ENCODE data around the gene GDNF.
"Not testable (repeated sequence)": the region's sequence is repeated elsewhere in the genome, so short reads cannot be mapped to it uniquely, and the experiment has no call there.

Gene GDNF

GRCh38 chr5:37815913-37816312, 23.9 kb downstream of the GDNF start:
- no peak for DNase-seq (ENCODE audit: low read depth in 2 of 2)

- no peak for DNase-seq (ENCODE audit: low read depth in 2 of 2)
Observed at GRCh38 chr5:37814699-37815098, 25.1 kb downstream of the GDNF start.

- no peak for DNase-seq (ENCODE audit: low read depth in 2 of 2)
Observed at GRCh38 chr5:37812365-37812764, 27.5 kb downstream of the GDNF start.

DNA sequence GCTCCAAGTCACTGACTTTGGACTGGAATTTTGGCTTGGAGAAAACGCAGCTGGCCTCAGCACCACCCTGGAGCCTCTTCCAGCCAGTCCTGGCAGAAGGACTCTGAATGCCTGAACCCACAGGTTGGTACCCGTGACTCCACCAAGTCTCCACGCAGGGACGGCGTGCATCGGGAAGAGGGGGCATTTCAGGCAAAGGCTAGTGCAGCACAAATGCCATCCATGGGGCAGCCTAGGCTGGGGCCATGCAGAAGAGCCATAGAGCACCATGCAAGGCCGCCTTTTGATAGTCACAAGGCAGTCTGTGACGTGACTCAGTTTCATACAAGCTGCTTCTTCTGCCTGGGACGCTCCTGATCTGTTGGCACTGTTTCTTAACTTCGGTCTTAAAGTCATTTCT, 28.0 kb downstream of the GDNF start:
- DNase-seq (ENCODE audit: low read depth in 2 of 2), result no peak

DNA sequence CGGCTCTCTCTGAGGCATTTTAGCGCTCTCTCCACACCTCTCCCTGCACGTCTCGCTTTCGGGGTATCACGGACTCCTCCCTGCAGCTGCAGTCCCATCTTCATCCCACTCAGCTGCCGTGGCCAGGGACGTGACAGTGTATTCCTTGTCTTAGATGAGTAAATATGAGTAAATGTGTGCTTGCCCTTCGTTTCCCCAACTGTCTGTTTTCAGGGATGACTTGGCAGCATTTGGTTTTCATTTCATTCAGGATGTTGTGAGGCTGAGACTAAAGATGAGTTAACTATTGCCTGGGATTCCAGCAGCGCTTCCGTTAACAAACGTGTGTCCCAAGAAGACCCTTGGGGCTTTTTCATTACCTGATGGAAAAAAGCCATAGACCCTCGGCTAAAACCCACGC, 29.5 kb downstream of the GDNF start:
- DNase-seq (ENCODE audit: low read depth in 2 of 2), result no peak

DNA sequence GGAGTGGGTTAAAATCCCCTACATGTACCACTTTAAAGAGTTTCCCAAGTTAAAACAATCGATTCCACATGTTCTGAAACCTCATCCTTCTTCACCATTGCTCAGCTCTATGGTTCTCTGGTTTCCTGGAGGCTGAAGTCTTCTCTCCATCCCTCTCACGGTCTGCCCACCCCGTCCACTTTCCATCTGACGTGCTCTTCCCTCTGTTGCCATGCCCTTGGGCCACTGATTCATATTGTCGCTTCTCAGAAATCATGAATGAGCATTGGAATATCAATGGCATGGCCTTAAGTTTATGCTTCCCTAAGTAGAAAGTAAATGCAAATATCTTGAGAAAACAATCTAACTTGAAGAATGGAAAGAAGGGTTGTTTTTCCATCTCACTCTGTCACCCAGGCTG, 30.9 kb downstream of the GDNF start:
- DNase-seq (ENCODE audit: low read depth in 2 of 2), result no peak

GRCh38 chr5:37807621-37808301, 32.1 kb downstream of the GDNF start:
- no peak for DNase-seq (ENCODE audit: low read depth in 2 of 2)

DNA sequence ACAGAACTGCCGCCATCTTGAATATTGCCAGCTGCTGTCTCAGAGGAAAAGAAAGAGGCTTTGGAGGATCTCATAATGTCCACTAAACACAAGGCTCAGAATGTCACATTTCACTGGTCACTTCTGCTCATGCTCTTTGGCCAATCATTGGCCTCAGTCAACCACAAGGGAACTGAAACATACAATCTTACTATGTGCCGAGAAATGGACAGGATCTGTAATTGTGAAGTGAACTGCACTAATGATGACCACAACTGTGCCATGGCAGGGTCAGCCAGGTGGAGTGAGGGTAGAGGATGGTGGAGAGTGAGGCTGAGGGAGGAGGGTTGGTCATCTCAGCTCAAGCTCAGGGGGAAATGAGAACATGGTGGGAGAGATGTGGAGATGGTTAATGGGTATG, 32.8 kb downstream of the GDNF start:
- DNase-seq (ENCODE audit: low read depth in 2 of 2), result no peak

GRCh38 chr5:37806476-37806875, 33.4 kb downstream of the GDNF start:
- DNase-seq (ENCODE audit: low read depth in 2 of 2), result no peak

- no peak for DNase-seq (ENCODE audit: low read depth in 2 of 2)
Observed at GRCh38 chr5:37806016-37806415, 33.8 kb downstream of the GDNF start.

DNA sequence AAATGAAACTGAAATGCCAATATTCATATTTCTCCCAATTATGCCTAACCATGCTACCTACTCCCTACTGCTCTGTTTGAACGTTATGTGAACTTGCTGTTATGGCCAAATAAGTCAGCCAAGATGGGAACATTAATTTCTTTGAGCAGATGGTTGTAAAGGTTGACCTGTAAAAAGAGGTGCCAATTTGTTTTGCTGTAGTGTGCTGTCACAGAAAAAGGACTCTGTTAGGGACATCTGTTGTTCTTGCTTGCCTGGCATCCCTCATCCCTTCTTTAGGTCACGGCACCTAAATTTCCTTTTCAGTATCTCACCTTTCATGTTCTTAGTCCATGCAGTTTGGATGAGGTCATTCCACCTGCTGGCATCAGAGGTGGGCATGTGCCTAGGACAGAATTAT, 35.4 kb downstream of the GDNF start:
- DNase-seq (ENCODE audit: low read depth in 2 of 2), result no peak

GRCh38 chr5:37803487-37803886, 36.4 kb downstream of the GDNF start:
- no peak for DNase-seq (ENCODE audit: low read depth in 2 of 2)

GRCh38 chr5:37801521-37801920, 38.3 kb downstream of the GDNF start:
- no peak for DNase-seq (ENCODE audit: low read depth in 2 of 2)

DNA sequence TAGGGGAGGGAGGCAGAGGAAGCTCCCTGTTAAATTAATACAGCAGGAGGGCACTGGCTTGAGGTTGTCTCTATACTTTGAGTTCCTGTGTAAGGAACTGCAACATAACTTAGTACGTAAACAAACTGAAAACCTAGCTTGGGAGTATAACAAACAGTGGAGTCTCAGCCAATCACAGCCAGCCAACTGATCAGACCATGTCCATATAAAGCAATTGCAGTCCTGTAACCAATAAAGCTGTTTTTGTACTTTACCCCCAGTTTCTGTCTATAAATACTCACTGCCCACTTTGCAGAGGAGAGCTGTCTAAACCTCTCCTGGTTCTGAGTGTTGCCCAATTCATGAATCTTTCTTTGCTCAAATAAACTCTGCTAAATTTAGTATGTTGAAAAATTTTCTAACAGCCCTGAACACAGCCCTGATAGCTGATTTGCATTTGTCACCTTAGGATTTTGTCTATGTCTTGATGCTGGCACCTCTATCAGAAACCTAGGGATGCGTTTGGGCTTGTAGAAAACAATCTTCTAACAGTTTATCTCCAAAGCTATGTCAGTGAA, 39.9 kb downstream of the GDNF start:
- DNase-seq (ENCODE audit: low read depth in 2 of 2), result no peak

DNA sequence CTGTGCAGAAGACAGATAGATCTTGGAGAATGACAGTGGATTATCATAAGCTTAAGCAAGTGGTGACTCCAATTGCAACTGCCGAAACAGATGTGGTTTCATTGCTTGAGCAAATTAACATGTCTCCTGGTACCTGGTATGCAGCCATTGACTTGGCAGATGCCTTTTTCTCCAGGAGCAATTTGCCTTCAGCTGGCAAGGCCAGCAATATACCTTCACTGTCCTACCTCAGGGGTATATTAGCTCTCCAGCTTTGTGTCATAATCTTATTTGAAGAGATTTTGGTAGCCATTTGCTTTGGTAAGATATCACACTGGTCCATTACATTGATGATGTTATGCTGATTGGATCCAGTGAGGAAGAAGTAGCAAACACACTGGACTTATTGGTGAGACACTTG, 43.4 kb downstream of the GDNF start:
- not testable (repeated sequence) for DNase-seq (ENCODE audit: low read depth in 2 of 2)

DNA sequence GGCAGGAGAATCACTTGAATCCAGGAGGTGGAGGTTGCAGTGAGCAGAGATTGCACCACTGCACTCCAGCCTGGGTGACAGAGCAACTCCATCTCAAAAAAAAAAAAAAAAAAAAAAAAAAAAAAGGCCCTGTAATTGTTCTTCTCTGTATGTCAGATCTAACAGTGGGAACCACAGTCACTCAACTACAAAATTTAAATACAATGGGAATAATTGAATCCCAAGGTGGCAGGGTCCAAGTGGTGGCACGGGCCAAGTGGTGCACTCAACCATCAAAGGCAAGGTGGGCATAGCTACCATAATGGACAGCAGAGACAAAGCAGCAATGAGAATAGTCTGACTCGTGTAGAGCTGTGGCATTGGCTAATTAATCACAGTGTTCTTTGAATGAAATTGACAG, 44.5 kb downstream of the GDNF start:
- not testable (repeated sequence) for DNase-seq (ENCODE audit: low read depth in 2 of 2)

DNA sequence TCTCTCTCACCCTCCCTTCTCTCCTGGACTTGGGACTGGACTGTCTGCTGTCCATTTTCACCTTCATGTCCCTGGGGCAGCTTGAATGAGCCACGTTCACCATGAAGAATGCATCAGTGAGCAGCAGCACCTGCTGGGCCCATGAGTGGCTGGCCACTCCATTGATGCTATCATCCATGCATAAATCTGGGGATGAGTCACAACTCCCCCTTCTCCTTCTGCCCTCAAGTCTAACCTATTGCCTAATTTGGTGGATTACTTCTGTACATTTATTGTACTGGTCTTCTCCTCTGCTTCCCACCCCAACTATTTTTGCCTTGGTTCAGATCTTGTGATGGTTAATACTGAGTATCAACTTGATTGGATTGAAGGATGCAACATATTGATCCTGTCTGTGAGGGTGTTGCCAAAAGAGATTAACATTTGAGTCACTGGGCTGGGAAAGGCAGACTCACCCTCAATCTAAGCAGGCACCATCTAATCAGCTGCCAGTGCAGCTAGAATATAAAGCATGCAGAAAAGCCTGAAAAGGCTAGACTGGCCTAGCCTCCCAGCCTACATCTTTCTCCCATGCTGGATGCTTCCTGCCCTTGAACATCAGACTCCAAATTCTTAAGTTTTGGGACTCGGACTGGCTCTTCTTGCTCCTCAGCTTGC, 46.7 kb downstream of the GDNF start:
- DNase-seq (ENCODE audit: low read depth in 2 of 2), result no peak

DNA sequence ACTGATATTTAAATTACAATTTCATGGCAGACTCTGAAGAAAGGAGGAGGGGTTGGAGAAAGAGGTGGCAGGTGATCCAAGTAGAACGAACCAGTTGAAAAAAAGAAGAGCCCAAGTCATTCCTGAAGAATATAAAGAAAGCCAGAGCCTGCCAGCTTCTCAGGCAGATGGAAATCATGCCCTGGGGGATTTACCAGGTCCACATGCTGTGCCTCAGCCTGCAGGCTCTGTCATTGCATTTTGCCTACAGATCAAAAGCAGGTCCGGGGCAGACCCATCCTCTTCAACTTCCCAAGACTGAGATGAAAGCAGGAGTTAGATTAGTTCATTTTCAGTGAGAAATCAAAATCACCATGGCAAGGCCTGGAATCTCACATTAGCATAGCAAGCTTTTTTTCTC, 48.5 kb downstream of the GDNF start:
- no peak for DNase-seq (ENCODE audit: low read depth in 2 of 2)

DNA sequence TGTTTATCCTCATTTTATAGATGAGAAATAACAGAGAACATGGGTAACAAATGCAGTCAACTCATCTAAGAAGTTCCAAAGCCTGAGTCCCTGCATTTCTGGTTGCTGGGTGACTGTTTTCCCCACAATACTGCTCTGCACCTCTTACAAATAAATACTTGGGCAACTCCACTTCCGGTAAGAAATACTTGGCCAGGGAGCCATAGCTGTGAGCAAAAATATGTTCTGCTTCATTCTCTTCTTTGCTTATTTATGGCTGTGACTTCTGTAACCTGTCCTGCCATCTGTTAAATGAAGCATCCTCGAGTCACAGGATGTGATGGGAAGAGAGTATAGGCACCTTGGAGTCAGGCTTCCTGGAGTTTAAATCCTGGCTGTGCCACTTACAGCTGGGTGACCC, 49.9 kb downstream of the GDNF start:
- DNase-seq (ENCODE audit: low read depth in 2 of 2), result no peak

- no peak for DNase-seq (ENCODE audit: low read depth in 2 of 2)
Observed at GRCh38 chr5:37787742-37788141, 52.1 kb downstream of the GDNF start.

DNA sequence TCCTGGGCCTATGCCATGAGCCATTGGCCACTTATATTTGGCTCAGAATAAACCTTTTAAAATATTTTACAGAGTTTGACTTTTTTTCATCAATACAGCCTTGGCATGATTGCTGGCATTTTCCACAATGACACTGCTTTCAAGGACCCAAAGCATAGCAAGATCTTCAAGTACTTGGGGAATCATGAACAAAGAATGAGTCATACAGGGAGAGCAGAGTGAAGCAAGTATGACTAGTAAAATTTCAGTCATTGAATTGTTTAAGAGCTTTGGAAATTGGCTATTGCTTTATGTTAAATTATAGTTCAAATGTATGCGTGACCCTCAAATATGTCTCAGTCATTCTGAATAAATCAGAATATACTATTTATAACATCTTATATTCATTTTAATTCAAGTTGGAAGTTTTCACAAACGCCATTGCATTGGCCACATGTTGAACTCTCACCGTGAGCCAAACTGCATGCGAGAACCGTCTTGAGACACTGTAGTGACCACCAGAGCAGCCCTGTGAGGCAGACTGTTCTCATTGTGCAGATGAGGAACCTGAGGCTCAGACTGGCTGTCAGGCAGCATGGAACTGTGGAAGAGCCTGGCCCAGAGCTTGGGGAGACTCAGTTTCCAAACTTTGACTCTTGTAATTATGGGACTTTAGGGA, 52.9 kb downstream of the GDNF start:
- no peak for DNase-seq (ENCODE audit: low read depth in 2 of 2)

- DNase-seq (ENCODE audit: low read depth in 2 of 2), result no peak
Observed at GRCh38 chr5:37786416-37786815, 53.4 kb downstream of the GDNF start.

DNA sequence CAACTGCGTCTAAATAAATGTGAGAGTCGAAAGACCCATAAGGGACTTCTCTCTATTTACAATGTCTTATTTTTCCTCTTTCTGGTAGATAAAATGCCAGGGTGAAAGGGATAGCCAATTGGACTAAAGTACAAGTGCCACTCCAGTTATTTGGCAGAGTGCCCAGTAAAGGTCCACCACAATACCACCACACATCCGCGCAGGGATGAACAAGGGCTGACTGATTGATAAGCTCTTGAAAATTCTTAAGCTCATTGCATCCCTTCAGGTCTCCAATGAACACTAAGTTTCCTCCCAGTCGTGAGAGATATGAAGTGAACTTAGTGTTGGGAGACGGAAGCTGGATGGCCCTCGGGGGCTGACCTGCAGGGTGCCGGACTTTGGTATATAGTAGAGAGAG, 58.4 kb downstream of the GDNF start:
- DNase-seq (ENCODE audit: low read depth in 2 of 2), result not testable (repeated sequence)

Measured in stimulated activated CD8-positive, alpha-beta memory T cell treated with anti-CD3 and anti-CD28 coated beads, Interleukin-7, amount 100 ng/mL, for 1 hour (primary cell).